NK-92 (cell line): ENCODE data around the gene DNASE1L3.

Experiments
- DNase-seq: peaks from one replicate; lab custom pipeline; 2025; ENCODE audit not compliant: unreplicated experiment; lab: John Stamatoyannopoulos, UW

Gene DNASE1L3

GRCh38 chr3:58164199-58164879 is 46.4 kb downstream of the DNASE1L3 start:
- DNase-seq: no peak

GRCh38 chr3:58163234-58163633 is 47.5 kb downstream of the DNASE1L3 start:
- DNase-seq: no peak

GRCh38 chr3:58161435-58162398 is 49.1 kb downstream of the DNASE1L3 start:
- no peak for DNase-seq

GRCh38 chr3:58160399-58160798 is 50.4 kb downstream of the DNASE1L3 start:
- DNase-seq: no peak

- no peak for DNase-seq
These were observed 52.2 kb downstream of the DNASE1L3 start for GRCh38 chr3:58158442-58159153.

GRCh38 chr3:58157700-58158099 is 53.1 kb downstream of the DNASE1L3 start:
- no peak for DNase-seq

- DNase-seq: no peak
These were observed 54.9 kb downstream of the DNASE1L3 start for GRCh38 chr3:58155838-58156237.

GRCh38 chr3:58154626-58155449 is 55.9 kb downstream of the DNASE1L3 start:
- no peak for DNase-seq

GRCh38 chr3:58153371-58153770 is 57.4 kb downstream of the DNASE1L3 start:
- no peak for DNase-seq

- DNase-seq: no peak
These were observed 58.4 kb downstream of the DNASE1L3 start for GRCh38 chr3:58152225-58153015.

GRCh38 chr3:58151637-58152036 is 59.1 kb downstream of the DNASE1L3 start:
- DNase-seq: no peak

- no peak for DNase-seq
These were observed 60.0 kb downstream of the DNASE1L3 start for GRCh38 chr3:58150810-58151199.

- DNase-seq: no peak
These were observed 60.5 kb downstream of the DNASE1L3 start for GRCh38 chr3:58150130-58150809.

GRCh38 chr3:58148049-58148448 is 62.7 kb downstream of the DNASE1L3 start:
- DNase-seq: no peak

GRCh38 chr3:58144478-58145325 is 66.1 kb downstream of the DNASE1L3 start:
- no peak for DNase-seq

- DNase-seq: no peak
These were observed 67.2 kb downstream of the DNASE1L3 start for GRCh38 chr3:58143417-58144055.
